ENCODE data around the gene USF2.

USF2 gene

GRCh38 chr19:35246466-35247092, 22.2 kb upstream of the USF2 start:
- no peak for ATAC-seq

GRCh38 chr19:35247526-35248309, 21.0 kb upstream of the USF2 start:
- ATAC-seq, result peak; percentile 34 to 54

GRCh38 chr19:35248310-35249145, 20.2 kb upstream of the USF2 start, which contains the start of gene LSR:
LSR (plus strand) TSS chr19:35249002; CDS start chr19:35249023, 21 bp downstream.
- peak; percentile 89 to 92 for ATAC-seq

- no peak for ATAC-seq
Observed at GRCh38 chr19:35249146-35249847, 19.5 kb upstream of the USF2 start.

- no peak for ATAC-seq
Observed at GRCh38 chr19:35249848-35250711, 18.7 kb upstream of the USF2 start.

GRCh38 chr19:35251456-35251855, 17.3 kb upstream of the USF2 start:
- ATAC-seq, result no peak

- no peak for ATAC-seq
Observed at GRCh38 chr19:35253316-35254286, 15.2 kb upstream of the USF2 start.

- no peak for ATAC-seq
Observed at GRCh38 chr19:35254341-35255297, 14.1 kb upstream of the USF2 start.

GRCh38 chr19:35256566-35256965, 12.2 kb upstream of the USF2 start:
- ATAC-seq, result no peak

- ATAC-seq, result no peak
Observed at GRCh38 chr19:35257113-35257461, 11.7 kb upstream of the USF2 start.

- no peak for ATAC-seq
Observed at GRCh38 chr19:35260694-35261304, 8.0 kb upstream of the USF2 start.

GRCh38 chr19:35261356-35262100, 7.2 kb upstream of the USF2 start:
- ATAC-seq, result no peak

- no peak for ATAC-seq
Observed at GRCh38 chr19:35262101-35262761, 6.5 kb upstream of the USF2 start.

- ATAC-seq, result no peak
Observed at GRCh38 chr19:35264268-35265125, 4.3 kb upstream of the USF2 start.

GRCh38 chr19:35265126-35265899, 3.4 kb upstream of the USF2 start:
- ATAC-seq, result no peak
